Measurements from ENCODE around the gene ABHD16A. TPM values are rescaled to one million over a fixed set of nuclear protein-coding genes. Genes with fewer than 3 reads are reported as not detected.

Gene ABHD16A
- total RNA-seq, 1 experiment from 2014 or later = 47.2 TPM

DNA sequence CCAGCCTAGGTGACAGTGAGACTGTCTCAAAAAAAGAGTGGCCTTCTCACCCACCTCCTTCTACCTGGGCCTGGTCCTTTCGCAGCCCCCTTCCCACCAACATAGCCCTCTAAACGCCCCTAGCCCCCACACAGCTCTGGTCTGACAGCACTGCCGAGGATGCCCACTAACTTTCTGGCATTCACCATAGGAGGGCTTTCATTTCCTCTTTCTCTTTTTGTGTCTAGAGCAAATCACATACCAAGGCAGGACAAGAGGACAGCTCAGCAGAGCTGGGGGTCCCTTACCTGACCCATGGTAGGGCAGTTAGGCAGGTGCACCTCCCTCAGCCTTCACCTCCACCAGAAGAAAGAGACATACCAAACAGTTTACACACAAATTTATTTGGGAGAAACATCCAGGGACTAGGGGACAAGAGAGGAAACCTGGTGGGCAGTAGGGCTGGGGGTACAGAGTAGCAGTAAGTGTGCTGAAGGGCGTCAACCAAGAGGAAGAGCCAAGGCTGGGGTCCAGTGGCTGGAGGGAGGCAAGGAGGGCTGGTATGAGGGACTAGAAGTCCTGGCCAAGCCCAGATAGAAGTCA lies 26.7 kb downstream of the ABHD16A start:
- in situ Hi-C loops (cut with HindIII; ENCODE audit: low pct_unique_long_range_greater_than_20kb, low sequenced_read_pairs) = no loop called here
- H3K27ac ChIP-seq (ENCODE audit: low read length) = no peak overlapping the region
- no peaks in the 10 kb centered on the region for H3K9me3 ChIP-seq (ENCODE audit: control insufficient read depth, insufficient read depth, low read depth, low read length)
- ChIA-PET CTCF (no interaction called here), POLR2A (no interaction called here)
- peaks cover 4% of the 10 kb centered on the region; the same call in 1 of the 2 replicates for H3K4me1 ChIP-seq (ENCODE audit: control insufficient read depth, insufficient read depth, low read length)
- peaks cover 4% of the 10 kb centered on the region; the same call in 1 of the 2 replicates for H3K36me3 ChIP-seq (ENCODE audit: control insufficient read depth, insufficient read depth, low read length)
- intact Hi-C loops (cut with micrococcal nuclease; ENCODE audit: unreplicated experiment) = no loop called here
- H3K27me3 ChIP-seq (ENCODE audit: control insufficient read depth, insufficient read depth, low read length) = no peaks in the 10 kb centered on the region
- H3K4me3 ChIP-seq (ENCODE audit: low read depth in 2 of 2, low read length in 2 of 2) = no peak overlapping the region
- BruUV-seq (replicated peaks) = no TSS peak
- TF ChIP-seq, protein P1, sequence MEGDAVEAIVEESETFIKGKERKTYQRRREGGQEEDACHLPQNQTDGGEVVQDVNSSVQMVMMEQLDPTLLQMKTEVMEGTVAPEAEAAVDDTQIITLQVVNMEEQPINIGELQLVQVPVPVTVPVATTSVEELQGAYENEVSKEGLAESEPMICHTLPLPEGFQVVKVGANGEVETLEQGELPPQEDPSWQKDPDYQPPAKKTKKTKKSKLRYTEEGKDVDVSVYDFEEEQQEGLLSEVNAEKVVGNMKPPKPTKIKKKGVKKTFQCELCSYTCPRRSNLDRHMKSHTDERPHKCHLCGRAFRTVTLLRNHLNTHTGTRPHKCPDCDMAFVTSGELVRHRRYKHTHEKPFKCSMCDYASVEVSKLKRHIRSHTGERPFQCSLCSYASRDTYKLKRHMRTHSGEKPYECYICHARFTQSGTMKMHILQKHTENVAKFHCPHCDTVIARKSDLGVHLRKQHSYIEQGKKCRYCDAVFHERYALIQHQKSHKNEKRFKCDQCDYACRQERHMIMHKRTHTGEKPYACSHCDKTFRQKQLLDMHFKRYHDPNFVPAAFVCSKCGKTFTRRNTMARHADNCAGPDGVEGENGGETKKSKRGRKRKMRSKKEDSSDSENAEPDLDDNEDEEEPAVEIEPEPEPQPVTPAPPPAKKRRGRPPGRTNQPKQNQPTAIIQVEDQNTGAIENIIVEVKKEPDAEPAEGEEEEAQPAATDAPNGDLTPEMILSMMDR (IDR thresholded peaks at IDR 0.05) = no peak
- TF ChIP-seq, protein P2, sequence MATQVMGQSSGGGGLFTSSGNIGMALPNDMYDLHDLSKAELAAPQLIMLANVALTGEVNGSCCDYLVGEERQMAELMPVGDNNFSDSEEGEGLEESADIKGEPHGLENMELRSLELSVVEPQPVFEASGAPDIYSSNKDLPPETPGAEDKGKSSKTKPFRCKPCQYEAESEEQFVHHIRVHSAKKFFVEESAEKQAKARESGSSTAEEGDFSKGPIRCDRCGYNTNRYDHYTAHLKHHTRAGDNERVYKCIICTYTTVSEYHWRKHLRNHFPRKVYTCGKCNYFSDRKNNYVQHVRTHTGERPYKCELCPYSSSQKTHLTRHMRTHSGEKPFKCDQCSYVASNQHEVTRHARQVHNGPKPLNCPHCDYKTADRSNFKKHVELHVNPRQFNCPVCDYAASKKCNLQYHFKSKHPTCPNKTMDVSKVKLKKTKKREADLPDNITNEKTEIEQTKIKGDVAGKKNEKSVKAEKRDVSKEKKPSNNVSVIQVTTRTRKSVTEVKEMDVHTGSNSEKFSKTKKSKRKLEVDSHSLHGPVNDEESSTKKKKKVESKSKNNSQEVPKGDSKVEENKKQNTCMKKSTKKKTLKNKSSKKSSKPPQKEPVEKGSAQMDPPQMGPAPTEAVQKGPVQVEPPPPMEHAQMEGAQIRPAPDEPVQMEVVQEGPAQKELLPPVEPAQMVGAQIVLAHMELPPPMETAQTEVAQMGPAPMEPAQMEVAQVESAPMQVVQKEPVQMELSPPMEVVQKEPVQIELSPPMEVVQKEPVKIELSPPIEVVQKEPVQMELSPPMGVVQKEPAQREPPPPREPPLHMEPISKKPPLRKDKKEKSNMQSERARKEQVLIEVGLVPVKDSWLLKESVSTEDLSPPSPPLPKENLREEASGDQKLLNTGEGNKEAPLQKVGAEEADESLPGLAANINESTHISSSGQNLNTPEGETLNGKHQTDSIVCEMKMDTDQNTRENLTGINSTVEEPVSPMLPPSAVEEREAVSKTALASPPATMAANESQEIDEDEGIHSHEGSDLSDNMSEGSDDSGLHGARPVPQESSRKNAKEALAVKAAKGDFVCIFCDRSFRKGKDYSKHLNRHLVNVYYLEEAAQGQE (IDR thresholded peaks at IDR 0.05; ENCODE audit: insufficient read depth in 1 of 2, low read depth in 2 of 2, low read length in 1 of 2) = no peak
- no peak for TF ChIP-seq SIN3A (IDR thresholded peaks at IDR 0.05; ENCODE audit: borderline replicate concordance, insufficient read depth, low read depth, low read length)
- no peak for TF ChIP-seq POLR2AphosphoS5 (IDR thresholded peaks at IDR 0.05; ENCODE audit: low read depth, low read length)
- TF ChIP-seq TCF7L2 (IDR thresholded peaks at IDR 0.05; ENCODE audit: low read depth, low read length) = no peak
- DNase-seq (ENCODE audit: low read depth, low spot score) (no peak), ATAC-seq (no peak)

DNA sequence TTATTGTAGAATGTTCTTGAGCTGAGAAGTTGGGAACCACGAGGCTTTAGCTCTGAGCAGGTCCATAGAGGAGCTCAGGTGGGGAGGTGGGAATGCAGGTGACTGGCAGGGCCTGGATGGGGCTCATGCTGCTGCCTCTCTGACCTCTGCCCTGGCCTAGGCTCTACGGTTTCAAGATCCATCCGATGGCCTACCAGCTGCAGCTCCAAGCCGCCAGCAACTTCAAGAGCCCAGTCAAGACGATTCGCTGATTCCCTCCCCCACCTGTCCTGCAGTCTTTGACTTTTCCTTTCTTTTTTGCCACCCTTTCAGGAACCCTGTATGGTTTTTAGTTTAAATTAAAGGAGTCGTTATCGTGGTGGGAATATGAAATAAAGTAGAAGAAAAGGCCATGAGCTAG lies 33.4 kb downstream of the ABHD16A start, which contains the start of gene LY6G5B:
LY6G5B (plus strand) TSS at position 301 of the 400 bp plus-strand sequence. CDS start 975 bp downstream, outside the sequence.
- Histone ChIP-seq H3K27me3 (ENCODE audit: control insufficient read depth, insufficient read depth, low read length) (no peaks in the 10 kb centered on the region), H3K4me1 (ENCODE audit: control insufficient read depth, insufficient read depth, low read length) (peaks cover 4% of the 10 kb centered on the region), H3K27ac (ENCODE audit: low read length) (no peak within 1 kb of the TSS), H3K9me3 (ENCODE audit: control insufficient read depth, insufficient read depth, low read depth, low read length) (no peaks in the 10 kb centered on the region), H3K4me3 (ENCODE audit: low read depth in 2 of 2, low read length in 2 of 2) (no peak within 1 kb of the TSS), H3K36me3 (ENCODE audit: control insufficient read depth, insufficient read depth, low read length) (peaks cover 39% of the 10 kb centered on the region)
- no TSS peak for BruUV-seq (replicated peaks)
- in situ Hi-C loops (cut with HindIII; ENCODE audit: low pct_unique_long_range_greater_than_20kb, low sequenced_read_pairs) (no loop called here), intact Hi-C loops (cut with micrococcal nuclease; ENCODE audit: unreplicated experiment) (no loop called here)
- ATAC-seq (no peak), DNase-seq (ENCODE audit: low read depth, low spot score) (no peak)
- TF ChIP-seq TCF7L2 (IDR thresholded peaks at IDR 0.05; ENCODE audit: low read depth, low read length) (no peak), SIN3A (IDR thresholded peaks at IDR 0.05; ENCODE audit: borderline replicate concordance, insufficient read depth, low read depth, low read length) (no peak), POLR2AphosphoS5 (IDR thresholded peaks at IDR 0.05; ENCODE audit: low read depth, low read length) (no peak)
- TF ChIP-seq, protein P2 (IDR thresholded peaks at IDR 0.05; ENCODE audit: insufficient read depth in 1 of 2, low read depth in 2 of 2, low read length in 1 of 2) = no peak
- TF ChIP-seq, protein P1 (IDR thresholded peaks at IDR 0.05) = no peak
- POLR2A ChIA-PET = interaction anchor here (0.7 kb wide), 1 partner anchor 145 kb away, joined by 4 read pairs; no protein-coding TSS in a partner anchor
- CTCF ChIA-PET = interaction anchor here (0.6 kb wide), 1 partner anchor 9 kb away, joined by 6 read pairs; no protein-coding TSS in a partner anchor

All from Panc1 (cell line).